ENCODE data around the gene VAMP4.
A peak's percentile ranks its signal among the peaks of the same experiment; 100 is the strongest.

DNA sequence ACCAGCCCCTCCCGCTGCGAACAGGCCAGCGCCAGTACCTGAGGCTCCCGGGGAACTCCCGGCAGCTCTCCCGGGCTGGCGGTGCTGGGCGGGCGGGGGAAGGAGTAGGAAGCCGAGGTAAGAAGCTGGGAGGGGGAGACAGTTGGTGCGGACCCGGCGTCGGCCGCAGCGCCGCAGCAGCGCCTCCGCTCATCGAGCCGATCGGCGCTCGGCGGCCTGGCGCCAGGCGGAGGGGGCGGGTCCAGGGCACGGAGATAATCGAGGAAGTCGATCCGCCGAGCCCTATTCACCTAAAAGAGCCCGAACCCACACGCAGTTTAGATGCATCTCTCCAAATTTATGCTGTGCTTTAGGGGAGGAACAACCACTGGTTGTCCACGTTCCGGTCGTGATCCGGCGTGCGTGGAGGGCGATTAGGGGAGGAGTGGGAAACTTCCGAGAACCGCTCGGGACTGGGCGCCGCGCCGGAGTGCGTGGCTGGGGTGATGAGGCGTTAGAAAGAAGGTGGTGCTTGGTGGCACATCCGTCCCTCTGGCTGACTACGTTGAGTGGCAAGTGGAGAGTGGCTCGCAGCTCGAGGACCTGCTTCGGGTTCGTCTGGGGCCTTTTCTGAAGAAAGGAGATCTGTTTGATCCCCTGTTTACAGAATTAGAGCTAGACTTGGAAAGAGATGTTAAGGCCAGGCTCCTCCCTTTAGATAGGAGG is at the start of gene VAMP4:
- TF ChIP-seq, protein P1, sequence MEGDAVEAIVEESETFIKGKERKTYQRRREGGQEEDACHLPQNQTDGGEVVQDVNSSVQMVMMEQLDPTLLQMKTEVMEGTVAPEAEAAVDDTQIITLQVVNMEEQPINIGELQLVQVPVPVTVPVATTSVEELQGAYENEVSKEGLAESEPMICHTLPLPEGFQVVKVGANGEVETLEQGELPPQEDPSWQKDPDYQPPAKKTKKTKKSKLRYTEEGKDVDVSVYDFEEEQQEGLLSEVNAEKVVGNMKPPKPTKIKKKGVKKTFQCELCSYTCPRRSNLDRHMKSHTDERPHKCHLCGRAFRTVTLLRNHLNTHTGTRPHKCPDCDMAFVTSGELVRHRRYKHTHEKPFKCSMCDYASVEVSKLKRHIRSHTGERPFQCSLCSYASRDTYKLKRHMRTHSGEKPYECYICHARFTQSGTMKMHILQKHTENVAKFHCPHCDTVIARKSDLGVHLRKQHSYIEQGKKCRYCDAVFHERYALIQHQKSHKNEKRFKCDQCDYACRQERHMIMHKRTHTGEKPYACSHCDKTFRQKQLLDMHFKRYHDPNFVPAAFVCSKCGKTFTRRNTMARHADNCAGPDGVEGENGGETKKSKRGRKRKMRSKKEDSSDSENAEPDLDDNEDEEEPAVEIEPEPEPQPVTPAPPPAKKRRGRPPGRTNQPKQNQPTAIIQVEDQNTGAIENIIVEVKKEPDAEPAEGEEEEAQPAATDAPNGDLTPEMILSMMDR (IDR thresholded peaks at IDR 0.05) = peak in 1 of 5 experiments; percentile 6
- TF ChIP-seq POLR2A (IDR thresholded peaks at IDR 0.05) = peak; percentile 90

Data from transverse colon (tissue), 3 donors.